NOMO-1 treated with dmso at 0.1 percent for 144 hours (cell line): Measurements from ENCODE around the gene USP17L27.
"Not testable (repeated sequence)": the region's sequence is repeated elsewhere in the genome, so short reads cannot be mapped to it uniquely, and the experiment has no call there.

ENCODE experiments used
- DNase-seq: peaks from one replicate; lab custom pipeline; 2025; ENCODE audit not compliant: unreplicated experiment; lab: John Stamatoyannopoulos, UW

Gene USP17L27

GRCh38 chr4:9343848-9344247 is at the start of gene USP17L27:
TSS of gene USP17L27 (plus strand) at chr4:9344148. CDS start at chr4:9344148, 0 bp downstream.
- DNase-seq = not testable (repeated sequence)

GRCh38 chr4:9324191-9324590 is 19.8 kb upstream of the USP17L27 start:
- DNase-seq = not testable (repeated sequence)

GRCh38 chr4:9324865-9325264 is 19.1 kb upstream of the USP17L27 start, which contains the start of gene USP17L24:
TSS of gene USP17L24 (plus strand) at chr4:9325165. CDS start at chr4:9325165, 0 bp downstream.
- not testable (repeated sequence) for DNase-seq

DNA sequence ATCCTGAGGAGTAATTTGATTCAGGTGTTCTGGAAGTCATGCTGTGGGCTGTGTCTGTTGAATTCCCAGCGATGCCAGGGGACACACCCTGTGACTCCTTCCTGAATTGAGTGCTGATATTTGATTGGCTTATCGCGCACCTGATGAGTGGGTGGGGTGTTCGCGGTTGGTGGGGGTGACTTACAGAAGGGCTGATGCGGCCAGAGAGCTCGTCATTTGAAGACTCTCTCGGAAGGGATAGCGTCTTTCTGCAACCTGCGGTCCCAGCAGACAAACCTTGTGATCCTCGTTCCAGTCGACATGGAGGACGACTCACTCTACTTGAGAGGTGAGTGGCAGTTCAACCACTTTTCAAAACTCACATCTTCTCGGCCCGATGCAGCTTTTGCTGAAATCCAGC is 14.3 kb upstream of the USP17L27 start, which contains the start of gene USP17L25:
Gene USP17L25 (plus strand): TSS at position 301 of the 400 bp plus-strand sequence. CDS start 0 bp downstream, at position 301.
- DNase-seq = not testable (repeated sequence)

DNA sequence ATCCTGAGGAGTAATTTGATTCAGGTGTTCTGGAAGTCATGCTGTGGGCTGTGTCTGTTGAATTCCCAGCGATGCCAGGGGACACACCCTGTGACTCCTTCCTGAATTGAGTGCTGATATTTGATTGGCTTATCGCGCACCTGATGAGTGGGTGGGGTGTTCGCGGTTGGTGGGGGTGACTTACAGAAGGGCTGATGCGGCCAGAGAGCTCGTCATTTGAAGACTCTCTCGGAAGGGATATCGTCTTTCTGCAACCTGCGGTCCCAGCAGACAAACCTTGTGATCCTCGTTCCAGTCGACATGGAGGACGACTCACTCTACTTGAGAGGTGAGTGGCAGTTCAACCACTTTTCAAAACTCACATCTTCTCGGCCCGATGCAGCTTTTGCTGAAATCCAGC is 9.6 kb upstream of the USP17L27 start, which contains the start of gene USP17L26:
Gene USP17L26 (plus strand): TSS at position 301 of the 400 bp plus-strand sequence. CDS start 0 bp downstream, at position 301.
- DNase-seq = not testable (repeated sequence)

- DNase-seq = not testable (repeated sequence)
Observed at GRCh38 chr4:9339103-9339502, 4.8 kb upstream of the USP17L27 start, which contains the start of gene USP17L5. TSS of gene USP17L5 (plus strand) at chr4:9339403. CDS start at chr4:9339403, 0 bp downstream.

- DNase-seq = not testable (repeated sequence)
Observed at GRCh38 chr4:9348593-9348992, 4.6 kb downstream of the USP17L27 start, which contains the start of gene USP17L28. TSS of gene USP17L28 (plus strand) at chr4:9348893. CDS start at chr4:9348893, 0 bp downstream.

DNA sequence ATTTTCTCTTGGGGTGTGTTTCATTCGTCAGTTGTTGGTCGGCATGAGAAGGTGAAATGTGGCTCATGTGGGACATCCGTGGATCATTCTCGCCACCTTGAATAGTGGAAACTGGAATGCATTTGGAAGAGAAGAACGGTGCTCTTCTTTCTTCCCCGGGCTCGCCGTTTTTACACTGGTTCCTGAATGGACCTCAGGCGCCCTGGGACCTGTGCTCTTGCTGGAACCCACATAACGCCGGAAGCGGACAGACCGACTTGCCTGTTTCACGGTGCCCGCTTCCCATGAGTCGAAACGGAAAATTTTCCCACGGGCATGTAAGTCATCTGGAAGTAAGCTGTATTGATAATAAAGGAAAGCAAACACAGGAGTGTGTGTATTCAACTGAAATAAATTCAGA is 6.9 kb downstream of the USP17L27 start:
- not testable (repeated sequence) for DNase-seq

DNA sequence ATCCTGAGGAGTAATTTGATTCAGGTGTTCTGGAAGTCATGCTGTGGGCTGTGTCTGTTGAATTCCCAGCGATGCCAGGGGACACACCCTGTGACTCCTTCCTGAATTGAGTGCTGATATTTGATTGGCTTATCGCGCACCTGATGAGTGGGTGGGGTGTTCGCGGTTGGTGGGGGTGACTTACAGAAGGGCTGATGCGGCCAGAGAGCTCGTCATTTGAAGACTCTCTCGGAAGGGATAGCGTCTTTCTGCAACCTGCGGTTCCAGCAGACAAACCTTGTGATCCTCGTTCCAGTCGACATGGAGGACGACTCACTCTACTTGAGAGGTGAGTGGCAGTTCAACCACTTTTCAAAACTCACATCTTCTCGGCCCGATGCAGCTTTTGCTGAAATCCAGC is 9.4 kb downstream of the USP17L27 start, which contains the start of gene USP17L29:
Gene USP17L29 (plus strand): TSS at position 301 of the 400 bp plus-strand sequence. CDS start 0 bp downstream, at position 301.
- DNase-seq = not testable (repeated sequence)

- DNase-seq = not testable (repeated sequence)
Observed at GRCh38 chr4:9362829-9363228, 18.9 kb downstream of the USP17L27 start, which contains the start of gene USP17L30. TSS of gene USP17L30 (plus strand) at chr4:9363129. CDS start at chr4:9363129, 0 bp downstream.

GRCh38 chr4:9379881-9380280 is 35.9 kb downstream of the USP17L27 start:
- not testable (repeated sequence) for DNase-seq

DNA sequence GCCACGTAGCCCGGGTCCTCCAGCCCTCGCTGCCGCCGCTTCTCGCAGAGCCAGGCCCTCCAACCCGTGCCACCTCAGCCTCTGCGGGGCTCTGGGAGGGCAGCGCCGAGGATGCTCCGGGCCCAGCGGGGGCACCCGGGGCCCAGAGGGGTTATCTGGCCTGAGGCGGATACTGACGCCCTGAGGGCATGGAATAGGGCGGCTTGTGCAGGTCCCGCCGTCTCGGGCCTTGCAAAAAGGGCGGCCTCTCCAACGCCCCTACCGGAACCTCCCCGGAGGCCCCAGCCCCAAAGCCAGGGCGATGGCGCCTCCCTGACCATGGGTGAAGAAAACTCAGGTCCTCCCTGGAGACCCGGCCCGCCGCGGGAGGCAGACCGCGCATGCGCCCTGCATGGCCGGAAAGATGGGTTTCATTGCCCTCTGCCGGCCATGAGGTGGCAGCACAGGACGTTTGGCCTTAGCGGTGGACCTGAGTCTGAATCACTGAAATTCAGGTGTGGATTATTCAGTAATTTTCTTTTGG is 37.1 kb downstream of the USP17L27 start:
- not testable (repeated sequence) for DNase-seq

- DNase-seq = no peak
Observed at GRCh38 chr4:9384126-9384525, 40.2 kb downstream of the USP17L27 start.

GRCh38 chr4:9389001-9389400 is 45.1 kb downstream of the USP17L27 start:
- not testable (repeated sequence) for DNase-seq
